Uterus (tissue), 2 donors: Measurements from ENCODE around the gene MAP3K19.

Experiments
- CTCF ChIP-seq, 4 experiments: fragments of 200-600 bp in 2 of 4; fragments of 450-650 bp in 2 of 4; sonication (generic) in 2 of 4; IDR thresholded peaks; one replicate each; pipeline ENCODE4 v1.5.1; 2016 to 2019; ENCODE audit warnings: antibody characterized with exemption in 4 of 4, mild to moderate bottlenecking in 2 of 4, moderate library complexity in 1 of 4
- POLR2A ChIP-seq, 2 donors: fragments of 450-650 bp; IDR thresholded peaks; one replicate each; pipeline ENCODE4 v1.6.1; 2016; ENCODE audit warnings: antibody characterized with exemption in 2 of 2, mild to moderate bottlenecking in 1 of 2, moderate library complexity in 1 of 2

- TF ChIP-seq CTCF (IDR thresholded peaks at IDR 0.05) (no peak), POLR2A (IDR thresholded peaks at IDR 0.05) (no peak)
These were observed 31.2 kb upstream of the MAP3K19 start for GRCh38 chr2:135078417-135078816.
